ENCODE results near the gene HGD.

The HGD gene

GRCh38 chr3:120615847-120616609 lies 66.0 kb downstream of the HGD start:
- no peak overlapping the region for H3K4me3 ChIP-seq (ENCODE audit: low read depth, low read length)
- TF ChIP-seq CTCF (IDR thresholded peaks at IDR 0.05; ENCODE audit: borderline replicate concordance, insufficient read depth, low read depth, low read length), result no peak

- no peak for TF ChIP-seq CTCF (IDR thresholded peaks at IDR 0.05; ENCODE audit: borderline replicate concordance, insufficient read depth, low read depth, low read length)
- no peak overlapping the region for H3K4me3 ChIP-seq (ENCODE audit: low read depth, low read length)
These were observed 67.3 kb downstream of the HGD start for GRCh38 chr3:120614765-120615164.

- no peak for TF ChIP-seq CTCF (IDR thresholded peaks at IDR 0.05; ENCODE audit: borderline replicate concordance, insufficient read depth, low read depth, low read length)
- H3K4me3 ChIP-seq (ENCODE audit: low read depth, low read length), result no peak overlapping the region
These were observed 73.5 kb downstream of the HGD start for GRCh38 chr3:120608506-120608905.

GRCh38 chr3:120604784-120605183 lies 77.3 kb downstream of the HGD start:
- no peak overlapping the region for H3K4me3 ChIP-seq (ENCODE audit: low read depth, low read length)
- no peak for TF ChIP-seq CTCF (IDR thresholded peaks at IDR 0.05; ENCODE audit: borderline replicate concordance, insufficient read depth, low read depth, low read length)

- no peak for TF ChIP-seq CTCF (IDR thresholded peaks at IDR 0.05; ENCODE audit: borderline replicate concordance, insufficient read depth, low read depth, low read length)
- no peak overlapping the region for H3K4me3 ChIP-seq (ENCODE audit: low read depth, low read length)
These were observed 77.7 kb downstream of the HGD start for GRCh38 chr3:120604382-120604781.

- TF ChIP-seq CTCF (IDR thresholded peaks at IDR 0.05; ENCODE audit: borderline replicate concordance, insufficient read depth, low read depth, low read length), result no peak
- H3K4me3 ChIP-seq (ENCODE audit: low read depth, low read length), result no peak overlapping the region
These were observed 79.4 kb downstream of the HGD start for GRCh38 chr3:120602682-120603081.

- H3K4me3 ChIP-seq (ENCODE audit: low read depth, low read length), result no peak overlapping the region
- no peak for TF ChIP-seq CTCF (IDR thresholded peaks at IDR 0.05; ENCODE audit: borderline replicate concordance, insufficient read depth, low read depth, low read length)
These were observed 80.5 kb downstream of the HGD start for GRCh38 chr3:120601554-120601953.

All from GM12875 (cell line).